NCI-H748 (cell line): ENCODE measurements around the gene RPP40.
"Not testable (repeated sequence)": the region's sequence is repeated elsewhere in the genome, so short reads cannot be mapped to it uniquely, and the experiment has no call there.

Experiments used
- DNase-seq: peaks from one replicate; lab custom pipeline; 2025; ENCODE audit not compliant: unreplicated experiment; lab: John Stamatoyannopoulos, UW

The RPP40 gene

GRCh38 chr6:5020142-5020541 lies 16.3 kb upstream of the RPP40 start:
- DNase-seq, result no peak

DNA sequence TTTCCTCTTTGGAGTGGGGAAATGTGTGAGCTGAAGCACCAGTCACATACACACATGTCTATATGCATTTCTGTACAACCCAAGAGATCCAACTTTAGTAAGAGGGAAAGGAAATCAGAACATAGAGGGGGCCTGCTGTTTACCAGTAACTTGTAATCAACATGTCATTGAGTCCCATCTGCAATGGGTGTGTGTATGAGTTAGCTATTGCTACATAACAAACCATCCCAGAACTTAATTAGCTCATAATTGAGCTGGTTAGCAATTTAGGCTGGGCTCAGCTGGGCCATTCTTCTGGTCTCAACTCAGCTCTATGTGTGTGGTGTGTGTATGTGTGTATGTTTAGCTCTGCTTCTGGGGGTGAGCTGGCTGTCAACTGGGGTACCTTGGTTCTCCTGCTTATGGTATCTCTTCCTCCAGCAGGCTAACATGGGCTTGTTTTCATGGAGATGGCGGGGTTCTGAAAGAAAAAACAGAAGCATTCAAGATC lies 10.3 kb upstream of the RPP40 start:
- DNase-seq, result no peak

GRCh38 chr6:5012519-5012918 lies 8.7 kb upstream of the RPP40 start:
- no peak for DNase-seq

- DNase-seq, result no peak
Measured at GRCh38 chr6:5011346-5011745, 7.5 kb upstream of the RPP40 start.

DNA sequence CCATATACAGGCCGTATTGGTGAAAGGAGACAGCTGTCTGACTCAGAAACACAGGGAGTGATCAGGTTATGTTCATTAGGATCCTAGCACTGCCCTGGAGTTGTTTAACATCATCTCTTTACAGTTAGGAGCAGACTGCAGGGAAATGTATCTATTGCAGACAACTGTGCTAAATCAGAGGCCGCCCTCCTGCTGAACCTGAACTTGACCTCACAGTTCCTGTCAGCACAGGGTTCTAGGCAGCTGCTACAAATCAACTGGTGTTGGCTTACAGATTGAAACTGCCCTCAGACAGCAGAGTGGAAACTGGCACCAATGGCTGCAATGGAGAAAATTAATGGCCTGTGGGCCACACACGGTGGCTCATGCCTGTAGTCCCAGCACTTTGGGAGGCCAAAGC lies 3.7 kb upstream of the RPP40 start:
- no peak for DNase-seq

DNA sequence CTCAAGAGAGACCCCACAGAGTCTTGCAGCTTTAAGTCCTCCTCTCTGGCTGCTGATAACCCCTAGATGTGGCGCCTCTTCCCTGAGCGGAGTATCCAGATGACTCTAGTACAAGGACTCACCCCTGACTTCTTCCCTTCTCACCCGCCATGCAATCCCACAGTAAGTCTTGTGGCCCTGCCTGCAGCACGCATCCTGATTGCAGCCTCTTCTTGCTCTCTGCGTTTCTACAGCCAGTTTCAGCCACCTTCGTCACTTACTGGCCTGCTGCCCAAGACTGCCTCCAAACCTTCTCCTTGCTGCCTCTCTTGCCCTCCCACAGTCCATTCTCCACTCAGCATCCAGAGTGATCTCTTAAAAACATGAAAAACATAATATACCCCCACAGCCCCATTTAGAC lies 2.4 kb upstream of the RPP40 start:
- DNase-seq, result no peak

GRCh38 chr6:5005038-5005433 lies 1.2 kb upstream of the RPP40 start:
- DNase-seq, result not testable (repeated sequence)

GRCh38 chr6:5004373-5005037 lies 668 bp upstream of the RPP40 start:
- DNase-seq, result no peak

- DNase-seq, result no peak
Measured at GRCh38 chr6:4999586-4999985, 4.3 kb downstream of the RPP40 start.

DNA sequence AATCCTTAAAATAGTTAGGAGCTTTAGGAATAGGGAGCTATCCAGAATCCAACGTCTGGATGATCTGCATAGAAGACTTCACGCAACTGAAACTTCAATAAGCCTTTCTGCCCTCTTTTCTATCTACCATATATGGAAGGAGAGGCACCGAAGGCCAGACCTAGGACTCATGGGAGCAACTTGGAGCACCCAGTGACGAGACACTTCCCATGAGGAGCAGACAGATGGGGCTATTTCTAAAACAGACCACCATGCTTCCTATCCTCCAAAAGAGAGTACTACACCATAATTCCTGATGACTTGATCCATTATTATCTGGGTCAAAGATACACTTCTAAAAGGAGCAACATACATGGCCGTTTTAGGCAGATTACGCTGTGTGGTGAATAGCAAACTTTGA lies 6.0 kb downstream of the RPP40 start:
- DNase-seq, result no peak

GRCh38 chr6:4994741-4995140 lies 9.1 kb downstream of the RPP40 start:
- no peak for DNase-seq

GRCh38 chr6:4987432-4987831 lies 16.4 kb downstream of the RPP40 start:
- no peak for DNase-seq

DNA sequence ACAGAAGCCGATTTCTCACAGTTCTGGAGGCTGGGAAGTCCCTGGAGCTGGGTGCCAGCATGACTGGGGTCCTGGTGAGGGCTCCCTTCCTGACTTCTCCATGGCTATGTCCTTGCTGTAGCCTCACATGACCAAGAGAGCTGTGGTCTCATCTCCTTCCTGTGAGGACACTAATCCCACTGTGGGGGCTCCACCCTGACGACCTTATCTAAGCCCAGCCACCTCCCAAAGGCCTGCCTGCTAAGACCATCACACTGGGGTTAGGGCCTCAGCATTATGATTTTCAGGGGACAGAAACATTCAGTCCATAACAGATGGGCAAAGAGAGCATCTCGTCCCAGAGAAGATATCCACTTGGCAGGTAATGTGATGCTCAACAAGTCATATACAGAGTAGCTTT lies 16.8 kb downstream of the RPP40 start:
- DNase-seq, result no peak

DNA sequence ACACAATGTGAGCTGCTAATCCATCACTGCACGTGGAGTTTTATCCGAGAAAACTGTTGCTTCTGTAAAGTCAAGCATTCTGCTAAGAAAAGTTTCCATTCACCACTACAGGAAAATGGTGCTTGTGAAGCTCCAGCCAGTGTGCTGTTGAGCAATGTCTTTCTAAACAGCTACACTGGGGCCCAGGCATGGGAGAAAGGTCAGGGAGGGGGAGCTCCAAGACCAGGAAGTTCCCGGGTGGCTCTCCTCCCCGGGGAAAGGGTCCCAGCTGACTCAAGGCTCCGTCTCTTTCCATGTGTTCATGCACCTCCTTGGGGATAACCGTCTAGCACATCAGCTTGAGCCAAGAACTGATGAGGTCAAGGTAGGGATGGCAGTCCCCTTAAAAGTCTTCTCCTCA lies 20.5 kb downstream of the RPP40 start:
- no peak for DNase-seq

DNA sequence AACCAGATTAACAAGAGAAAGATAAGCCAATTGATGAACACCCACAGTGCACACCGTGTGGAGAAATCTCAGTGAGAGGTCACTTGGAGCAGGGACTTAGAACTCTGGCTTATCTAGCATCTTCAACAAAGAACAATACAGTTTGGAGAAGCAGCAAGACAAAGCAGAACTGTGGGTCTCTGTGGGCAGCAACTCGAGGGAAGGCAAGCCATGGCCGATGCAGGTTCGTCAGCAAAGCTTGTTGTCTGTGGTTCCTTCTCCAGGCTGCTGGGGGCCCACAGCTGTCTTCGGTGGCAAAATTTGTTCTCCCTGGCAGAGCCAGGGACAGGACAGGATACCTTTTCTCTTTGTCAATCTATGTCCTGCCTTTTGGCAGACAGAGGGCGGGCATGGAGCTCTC lies 22.1 kb downstream of the RPP40 start:
- DNase-seq, result no peak

DNA sequence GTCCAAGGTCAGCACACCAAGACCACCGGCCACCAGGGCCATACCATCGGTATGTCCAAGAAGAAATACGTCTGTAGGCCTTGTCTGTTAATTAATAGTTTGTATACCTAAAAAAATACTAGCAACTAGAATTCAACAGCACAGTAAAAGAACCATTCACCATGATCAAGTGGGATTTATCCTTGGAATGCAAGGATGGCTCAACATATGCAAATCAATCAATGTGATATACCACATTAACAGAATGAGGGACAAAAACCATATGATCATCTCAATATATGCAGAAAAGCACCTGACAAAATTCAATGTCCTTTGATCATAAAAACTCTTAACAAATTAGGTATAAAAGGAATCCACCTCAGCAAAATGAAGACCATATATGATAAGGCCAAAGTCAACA lies 24.4 kb downstream of the RPP40 start:
- no peak for DNase-seq

DNA sequence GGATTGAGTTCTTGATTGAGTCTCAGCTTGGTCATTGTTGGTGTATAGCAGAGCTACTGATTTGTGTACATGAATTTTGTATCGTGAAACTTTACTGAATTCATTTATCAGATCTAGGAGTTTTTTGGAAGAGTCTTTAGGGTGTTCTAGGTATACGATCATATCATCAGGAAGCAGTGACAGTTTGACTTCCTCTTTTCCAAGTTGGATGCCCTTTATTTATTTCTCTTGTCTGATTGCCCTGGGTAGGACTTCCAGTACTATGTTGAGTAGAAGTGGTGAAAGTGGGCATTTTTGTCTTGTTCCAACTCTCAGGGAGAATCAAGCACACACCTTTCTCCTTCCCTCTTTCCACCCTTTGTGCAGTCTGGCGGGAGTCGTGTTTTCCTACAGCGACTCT lies 26.4 kb downstream of the RPP40 start:
- peak; percentile 18 for DNase-seq

- DNase-seq, result no peak
Measured at GRCh38 chr6:4975506-4975905, 28.3 kb downstream of the RPP40 start.

DNA sequence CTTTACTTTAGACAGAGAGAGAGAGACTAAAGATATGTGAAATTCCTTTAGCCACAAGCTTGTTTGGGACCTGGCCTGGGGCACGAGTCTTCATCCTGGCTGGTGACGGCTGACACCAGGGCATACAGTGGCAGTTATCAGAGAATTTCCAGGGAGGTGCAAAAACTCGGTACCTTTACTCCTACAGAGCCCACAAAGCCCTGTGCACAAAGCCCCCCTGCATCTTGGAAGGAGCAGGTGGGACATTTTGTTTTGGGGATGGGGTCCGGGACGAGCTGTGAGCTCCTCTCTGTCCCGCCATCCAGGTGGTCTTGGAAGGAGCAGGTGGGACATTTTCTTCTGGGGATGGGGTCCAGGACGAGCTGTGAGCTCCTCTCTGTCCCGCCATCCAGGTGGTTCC lies 28.9 kb downstream of the RPP40 start:
- no peak for DNase-seq

- peak; percentile 76 for DNase-seq
Measured at GRCh38 chr6:4973982-4974745, 29.7 kb downstream of the RPP40 start.

DNA sequence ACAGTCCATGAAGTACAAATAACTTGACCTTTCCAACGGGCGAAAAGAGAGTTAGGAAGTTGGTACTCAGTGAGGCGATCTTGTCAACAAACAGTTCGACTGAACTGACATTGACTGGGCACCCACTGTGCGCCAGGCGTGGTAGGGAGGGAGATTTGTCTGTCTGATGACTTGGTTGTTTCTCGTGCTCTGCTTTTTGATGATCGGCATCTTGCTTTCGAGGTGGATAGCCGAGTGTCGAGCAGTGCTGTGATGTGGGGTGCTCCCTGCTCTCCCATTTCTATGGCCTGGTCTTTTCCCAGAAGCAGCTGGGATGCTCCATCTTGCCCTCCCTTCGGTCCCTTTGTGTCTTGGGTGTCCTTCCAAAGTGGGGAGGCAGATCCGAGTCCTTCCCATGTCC lies 30.4 kb downstream of the RPP40 start:
- no peak for DNase-seq

- no peak for DNase-seq
Measured at GRCh38 chr6:4972438-4972837, 31.4 kb downstream of the RPP40 start.

DNA sequence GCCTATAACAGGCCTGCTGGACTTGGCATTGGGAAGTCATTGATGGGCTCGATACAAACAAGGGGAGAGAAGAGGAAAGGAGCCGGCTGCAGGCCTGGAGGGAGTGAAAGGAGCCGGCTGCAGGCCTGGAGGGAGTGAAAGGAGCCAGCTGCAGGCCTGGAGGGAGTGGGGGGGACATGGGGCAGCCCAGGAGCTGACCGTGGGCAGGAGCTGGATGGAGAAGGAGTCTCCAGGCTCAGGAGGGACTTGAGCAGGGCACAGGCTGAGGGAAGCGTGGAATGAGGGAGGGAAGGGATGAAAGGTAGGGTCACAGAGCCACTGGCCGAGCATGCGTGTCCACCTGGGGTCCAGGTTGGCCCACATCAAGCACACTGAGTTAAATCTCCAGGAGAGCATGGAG lies 32.0 kb downstream of the RPP40 start:
- no peak for DNase-seq
